OCI-LY7 (cell line): ENCODE measurements around the gene VAC14. TPM values are rescaled to one million over a fixed set of nuclear protein-coding genes. Genes with fewer than 3 reads are reported as not detected.

Source experiments
- BruUV-seq: library from RNA; stranded (reverse); fragments of 400-500 nt; replicated peaks from 2 replicates; lab custom pipeline; 2021; lab: Mats Ljungman, UMichigan
- CTCF ChIA-PET: fragments of 300-600 bp; sonication (Branson Sonifier 250); formaldehyde crosslinking; loops from one replicate; lab custom pipeline; 2022; ENCODE audit warnings: antibody characterized with exemption; ENCODE audit not compliant: unreplicated experiment; lab: Charles Lee
- POLR2A ChIA-PET: fragments of 300-600 bp; sonication (Branson Sonifier 250); formaldehyde crosslinking; loops from one replicate; lab custom pipeline; 2022; ENCODE audit warnings: antibody characterized with exemption; lab: Charles Lee
- DNase-seq: peaks from one replicate; pipeline ENCODE4 v3.0.0-alpha.2; 2015; ENCODE audit warnings: low spot score
- H2AFZ ChIP-seq: fragments of 200-600 bp; sonication (generic), shearing (Covaris generic); 2 replicates; pipeline ENCODE4 v1.6.1; 2014; ENCODE audit warnings: mild to moderate bottlenecking, antibody characterized with exemption, low read length, moderate library complexity
- H3K27ac ChIP-seq: fragments of 200-600 bp; sonication (generic); 2 replicates; pipeline ENCODE4 v1.5.1; 2014; ENCODE audit warnings: mixed run types, low read depth, mild to moderate bottlenecking, moderate library complexity, low read length, inconsistent platforms; ENCODE audit not compliant: poor library complexity, severe bottlenecking
- H3K36me3 ChIP-seq: fragments of 200-600 bp; sonication (generic); 2 replicates; pipeline ENCODE4 v1.6.1; 2014; ENCODE audit warnings: mild to moderate bottlenecking, antibody characterized with exemption, low read length, moderate library complexity, mixed read lengths; ENCODE audit not compliant: insufficient read depth
- H3K4me1 ChIP-seq: fragments of 200-600 bp; sonication (generic); 2 replicates; pipeline ENCODE4 v1.5.1; 2014; ENCODE audit warnings: mild to moderate bottlenecking, low read length; ENCODE audit not compliant: insufficient read depth, poor library complexity, severe bottlenecking
- H3K4me2 ChIP-seq: fragments of 200-600 bp; sonication (generic); 2 replicates; pipeline ENCODE4 v1.6.1; 2014; ENCODE audit warnings: mild to moderate bottlenecking, low read length
- H3K4me3 ChIP-seq: fragments of 200-600 bp; sonication (generic); 2 replicates; pipeline ENCODE4 v1.5.1; 2014; ENCODE audit warnings: mild to moderate bottlenecking, low read depth, low read length; ENCODE audit not compliant: poor library complexity, severe bottlenecking
- H3K79me2 ChIP-seq: fragments of 200-600 bp; sonication (generic); 2 replicates; pipeline ENCODE4 v1.6.1; 2016; ENCODE audit warnings: low read depth, mild to moderate bottlenecking, low read length, moderate library complexity, mixed read lengths; ENCODE audit not compliant: insufficient read depth
- H3K9me2 ChIP-seq: fragments of 200-600 bp; sonication (generic); 2 replicates; pipeline ENCODE4 v1.6.1; 2016; ENCODE audit warnings: mild to moderate bottlenecking, low read length, mixed read lengths; ENCODE audit not compliant: insufficient read depth
- H3K9me3 ChIP-seq: fragments of 200-600 bp; sonication (generic); 2 replicates; pipeline ENCODE4 v1.6.1; 2014; ENCODE audit warnings: mild to moderate bottlenecking, mixed run types, low read length, mixed read lengths
- H4K20me1 ChIP-seq: fragments of 200-600 bp; sonication (generic); 2 replicates; pipeline ENCODE4 v1.6.1; 2014; ENCODE audit warnings: mild to moderate bottlenecking, antibody characterized with exemption, low read length, moderate library complexity, mixed read lengths; ENCODE audit not compliant: insufficient read depth
- CTCF ChIP-seq: fragments of 200-600 bp; sonication (generic); conservative IDR thresholded peaks from 2 replicates; pipeline ENCODE4 v1.5.1; 2014; ENCODE audit warnings: mild to moderate bottlenecking, antibody characterized with exemption, low read length, moderate library complexity, mixed read lengths
- EZH2phosphoT487 ChIP-seq: fragments of 200-600 bp; sonication (generic); IDR thresholded peaks from 2 replicates; pipeline ENCODE4 v1.6.1; 2018; ENCODE audit warnings: low read depth, borderline replicate concordance, mild to moderate bottlenecking, mixed run types, antibody characterized with exemption, low read length, moderate library complexity, mixed read lengths
- intact Hi-C: fragments of 100-400 bp; cut with micrococcal nuclease; formaldehyde crosslinking; loops from one replicate; pipeline ENCODE4 v1.10.0; 2022; ENCODE audit not compliant: unreplicated experiment
- total RNA-seq, 2 experiments: library from RNA; depleted of rRNA in 1 of 2; stranded (reverse); fragments of >200 nt in 1 of 2; shearing (Covaris generic) in 1 of 2; gene quantifications; 2 replicates each; pipeline ENCODE4 v1.2.3, GENCODE V29; 2014 to 2022

The VAC14 gene
- total RNA-seq, 2 experiments from 2014 or later, result 37.6 to 43.1 TPM

GRCh38 chr16:70725912-70726828 is 74.8 kb downstream of the VAC14 start:
- no peak for DNase-seq
- Histone ChIP-seq H3K4me2 (no peak overlapping the region), H3K9me2 (no peaks in the 10 kb centered on the region), H3K4me3 (no peak overlapping the region), H2AFZ (no peak overlapping the region), H3K36me3 (peaks cover 27% of the 10 kb centered on the region; the same call in 1 of the 2 replicates), H3K27ac (no peak overlapping the region), H3K9me3 (no peaks in the 10 kb centered on the region), H3K79me2 (no peaks in the 10 kb centered on the region), H4K20me1 (no peaks in the 10 kb centered on the region), H3K4me1 (no peaks in the 10 kb centered on the region)
- POLR2A ChIA-PET, result no interaction called here
- intact Hi-C loops, result no loop called here
- no TSS peak for BruUV-seq
- CTCF ChIA-PET, result no interaction called here
- no peak for TF ChIP-seq CTCF
- no peak for TF ChIP-seq EZH2phosphoT487

- no TSS peak for BruUV-seq
- no peak overlapping the region for H3K27ac ChIP-seq
These were observed 75.7 kb downstream of the VAC14 start for GRCh38 chr16:70725024-70725911.

More at GRCh38 chr16:70725024-70725911, 75.7 kb downstream of the VAC14 start:
- POLR2A ChIA-PET, result no interaction called here
- TF ChIP-seq EZH2phosphoT487 (no peak), CTCF (no peak)
- Histone ChIP-seq H3K9me3 (no peaks in the 10 kb centered on the region), H4K20me1 (no peaks in the 10 kb centered on the region), H3K4me1 (no peaks in the 10 kb centered on the region), H3K4me2 (no peak overlapping the region), H3K79me2 (no peaks in the 10 kb centered on the region), H2AFZ (no peak overlapping the region), H3K9me2 (no peaks in the 10 kb centered on the region), H3K36me3 (peaks cover 26% of the 10 kb centered on the region; the same call in 1 of the 2 replicates), H3K4me3 (no peak overlapping the region)
- no peak for DNase-seq
- CTCF ChIA-PET, result no interaction called here
- intact Hi-C loops, result no loop called here
